Measurements from ENCODE around the gene NFKB1.

NFKB1 gene

DNA sequence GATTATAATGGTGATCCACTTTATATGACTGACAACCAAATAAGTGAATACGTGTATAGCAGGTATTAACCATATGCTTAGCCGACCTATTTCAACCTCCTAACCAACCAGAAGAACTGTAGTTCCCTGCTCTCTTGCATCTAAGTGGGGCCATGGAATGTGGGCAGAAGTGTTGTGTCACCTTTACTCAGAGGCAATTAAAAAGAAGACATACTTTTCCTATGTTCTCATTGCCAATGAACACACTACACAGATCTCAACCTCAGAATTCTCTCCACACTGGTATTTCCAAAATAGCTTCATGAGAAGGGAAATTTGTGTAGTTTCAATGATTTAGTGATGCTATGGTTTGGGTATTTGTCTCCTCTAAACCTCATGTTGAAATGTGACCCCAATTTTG lies 3.2 kb upstream of the NFKB1 start:
- DNase-seq: no peak

DNA sequence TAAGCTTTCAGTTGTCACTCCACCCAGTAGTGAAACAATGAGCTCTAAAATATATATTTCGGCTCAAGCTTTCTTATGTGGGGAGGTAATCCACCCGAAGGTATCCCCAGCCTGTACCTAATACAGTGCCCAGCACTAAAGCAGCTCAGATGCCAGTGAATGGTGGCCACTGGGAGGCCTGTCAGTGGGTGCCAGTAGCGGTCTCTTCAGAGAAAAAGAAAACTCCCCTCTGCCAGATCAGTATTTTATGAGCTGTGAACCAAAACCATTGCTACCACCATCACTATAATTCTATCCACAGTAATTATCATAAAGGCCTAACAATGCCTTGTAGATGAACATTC lies 835 bp upstream of the NFKB1 start:
- DNase-seq: no peak

DNA sequence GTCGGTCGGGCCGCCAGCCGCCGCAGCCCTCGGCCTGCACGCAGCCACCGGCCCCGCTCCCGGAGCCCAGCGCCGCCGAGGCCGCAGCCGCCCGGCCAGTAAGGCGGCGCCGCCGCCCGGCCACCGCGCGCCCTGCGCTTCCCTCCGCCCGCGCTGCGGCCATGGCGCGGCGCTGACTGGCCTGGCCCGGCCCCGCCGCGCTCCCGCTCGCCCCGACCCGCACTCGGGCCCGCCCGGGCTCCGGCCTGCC lies 213 bp downstream of the NFKB1 start:
- no peak for DNase-seq

DNA sequence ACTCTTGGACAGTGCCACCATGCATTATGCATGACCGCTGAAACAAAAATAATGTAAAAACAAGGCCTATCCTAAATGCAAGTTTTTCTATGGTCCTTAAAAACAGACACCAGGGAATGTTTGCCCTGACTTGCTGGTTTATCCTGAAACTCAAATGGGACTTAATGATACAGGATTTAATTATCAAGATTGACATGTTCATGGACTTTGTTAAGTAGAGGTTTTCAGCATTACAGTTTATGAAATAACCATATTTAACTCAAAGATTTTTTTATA lies 1.3 kb downstream of the NFKB1 start:
- DNase-seq: no peak

DNA sequence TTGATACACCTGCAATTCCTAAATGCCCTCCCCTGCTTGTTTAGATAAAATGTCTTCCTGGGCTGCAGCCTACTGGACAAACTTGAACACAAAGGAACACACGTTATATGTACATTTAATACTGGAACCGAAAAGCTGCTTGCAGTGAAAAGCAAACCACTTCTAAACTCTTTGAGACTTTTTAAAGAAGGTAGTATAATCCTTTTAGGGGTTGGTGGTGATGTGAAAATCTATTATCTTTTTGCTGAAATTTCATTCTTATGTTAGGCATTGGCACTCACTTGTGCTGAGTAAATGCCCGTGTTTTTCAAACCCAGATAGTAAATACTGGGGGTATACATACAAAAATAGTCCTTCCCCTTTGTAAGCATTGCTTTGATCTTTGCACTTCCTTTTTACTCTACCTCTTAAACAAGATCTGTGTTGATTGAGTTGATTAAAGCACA lies 2.2 kb downstream of the NFKB1 start:
- DNase-seq: no peak

DNA sequence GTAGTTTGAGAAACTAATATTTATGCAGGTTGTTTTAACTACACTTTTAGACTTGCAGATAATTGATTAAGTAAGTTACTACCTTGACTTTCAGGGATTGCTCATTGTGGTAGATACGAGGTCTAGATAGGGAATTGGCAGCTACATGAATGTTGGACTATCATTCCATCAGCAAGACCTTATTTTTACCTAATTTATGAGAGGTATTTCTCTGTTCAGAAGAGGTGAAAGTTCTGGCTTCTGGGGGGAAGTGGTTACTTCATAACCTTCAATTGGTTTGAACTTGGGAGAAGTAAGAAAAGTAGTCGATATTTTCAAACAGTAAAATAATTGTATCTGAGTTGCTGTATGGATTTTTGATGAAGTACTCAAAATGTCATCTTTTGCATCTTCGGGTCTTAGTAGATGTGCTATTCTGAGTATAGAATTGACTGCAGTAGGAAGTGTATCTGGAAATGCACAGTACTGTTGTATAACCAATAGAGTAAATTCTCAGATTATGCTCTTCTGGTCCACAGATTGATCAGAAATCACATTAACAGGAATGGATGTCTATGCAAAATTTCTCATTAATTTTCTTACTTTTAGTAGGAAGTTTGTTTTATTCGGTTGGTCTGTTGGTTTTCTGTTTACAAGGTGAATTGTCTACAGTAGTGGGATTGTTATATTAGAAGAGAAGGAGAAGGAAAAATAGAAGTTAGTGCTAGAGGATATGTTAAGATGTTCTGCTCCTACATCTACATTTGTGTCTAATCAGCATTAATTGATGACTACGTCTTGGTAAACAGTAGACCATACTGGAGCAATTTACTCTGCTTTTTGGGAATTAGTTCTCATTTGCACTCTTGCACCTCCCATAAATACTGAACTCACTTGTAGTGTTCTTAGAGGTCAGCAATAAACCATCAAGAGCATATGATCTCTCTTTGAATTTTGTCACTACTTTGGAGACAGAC lies 3.0 kb downstream of the NFKB1 start:
- no peak for DNase-seq

DNA sequence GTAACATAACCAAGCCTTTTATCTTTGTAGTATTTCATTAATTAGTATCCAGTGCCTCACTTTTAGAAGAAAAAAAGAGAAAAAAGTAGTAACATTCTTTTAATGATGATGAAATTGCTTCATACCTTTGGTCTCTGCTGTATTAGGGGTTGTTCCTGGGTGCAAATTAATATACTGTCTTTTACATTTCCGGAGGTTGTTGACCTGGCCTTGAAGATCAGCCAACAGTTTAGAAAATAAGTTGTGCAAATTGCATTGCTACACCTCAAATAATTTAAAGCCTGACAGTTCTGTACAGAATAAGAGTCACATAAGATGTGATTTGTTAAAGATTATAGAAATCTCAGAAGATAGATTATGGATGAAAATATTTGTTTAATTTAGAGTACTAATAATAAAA lies 3.8 kb downstream of the NFKB1 start:
- no peak for DNase-seq

DNA sequence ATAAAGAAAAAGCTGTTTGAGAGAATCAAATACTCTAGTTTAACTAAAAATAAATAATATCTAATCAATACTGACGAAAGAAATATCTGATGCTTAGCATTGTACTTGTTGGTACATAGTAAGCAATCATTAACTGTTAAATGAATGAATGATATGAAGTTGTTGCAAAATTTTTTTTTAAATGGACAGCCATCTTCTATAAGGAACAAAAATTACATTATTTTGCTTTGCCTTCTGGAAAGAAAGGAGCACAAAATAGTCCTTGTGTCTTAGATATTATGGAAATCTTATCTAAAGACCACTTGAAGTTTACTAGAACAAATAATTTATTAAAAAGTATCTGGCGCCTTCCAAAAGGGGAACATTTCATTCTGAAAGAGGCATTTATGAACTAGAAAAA lies 4.5 kb downstream of the NFKB1 start:
- DNase-seq: no peak

DNA sequence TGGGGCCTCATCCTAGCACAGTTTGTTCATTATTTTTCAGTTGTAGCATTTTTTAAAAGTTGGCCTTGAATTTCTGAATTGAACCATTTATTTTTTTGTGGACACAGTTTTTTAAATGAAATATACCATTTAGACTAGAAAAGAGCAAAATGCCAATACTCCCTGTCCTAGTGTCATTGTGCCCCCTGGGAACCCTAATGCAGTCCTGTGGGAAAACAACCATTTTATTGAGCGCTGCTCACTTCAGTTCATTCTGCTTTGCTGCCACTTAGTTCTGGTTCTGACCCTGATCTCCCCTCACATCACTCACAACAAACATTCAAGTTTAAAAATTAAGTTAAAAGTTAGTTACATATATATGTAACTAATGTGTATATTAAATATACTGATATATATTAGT lies 5.4 kb downstream of the NFKB1 start:
- no peak for DNase-seq

DNA sequence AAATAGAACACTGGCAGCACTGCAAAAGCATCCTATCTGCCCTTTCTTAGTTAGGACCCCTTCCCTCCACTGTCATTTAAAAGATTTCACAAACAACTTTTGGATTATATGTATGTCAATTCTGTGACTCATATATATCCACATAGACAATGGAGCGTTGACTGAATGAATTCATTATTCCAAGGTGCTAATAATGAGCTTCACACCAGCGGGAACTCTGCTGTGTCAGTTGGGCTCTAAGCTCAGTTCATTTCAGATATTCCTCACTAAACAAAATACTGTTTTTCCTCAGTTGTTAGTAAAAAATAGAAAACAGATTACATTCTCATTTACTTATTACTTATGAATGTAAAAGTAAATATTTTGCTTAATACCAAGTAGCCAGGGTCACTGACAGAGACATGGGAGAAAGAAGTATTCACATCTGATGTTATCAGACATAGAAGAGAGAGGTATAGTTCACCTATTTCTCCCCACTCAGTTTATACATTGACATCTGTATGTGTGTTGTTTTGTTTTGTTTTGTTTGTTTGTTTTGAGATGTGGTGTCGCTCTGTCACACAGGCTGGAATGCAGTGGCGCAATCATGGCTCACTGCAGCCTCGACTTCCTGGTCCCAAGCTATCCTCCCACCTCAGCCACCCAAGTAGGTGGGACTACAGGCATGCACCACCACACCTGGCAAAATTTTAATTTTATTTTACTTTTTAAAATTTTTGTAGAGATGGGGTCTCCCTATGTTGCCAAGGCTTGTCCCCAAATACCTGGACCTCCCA lies 10.9 kb downstream of the NFKB1 start:
- DNase-seq: no peak

DNA sequence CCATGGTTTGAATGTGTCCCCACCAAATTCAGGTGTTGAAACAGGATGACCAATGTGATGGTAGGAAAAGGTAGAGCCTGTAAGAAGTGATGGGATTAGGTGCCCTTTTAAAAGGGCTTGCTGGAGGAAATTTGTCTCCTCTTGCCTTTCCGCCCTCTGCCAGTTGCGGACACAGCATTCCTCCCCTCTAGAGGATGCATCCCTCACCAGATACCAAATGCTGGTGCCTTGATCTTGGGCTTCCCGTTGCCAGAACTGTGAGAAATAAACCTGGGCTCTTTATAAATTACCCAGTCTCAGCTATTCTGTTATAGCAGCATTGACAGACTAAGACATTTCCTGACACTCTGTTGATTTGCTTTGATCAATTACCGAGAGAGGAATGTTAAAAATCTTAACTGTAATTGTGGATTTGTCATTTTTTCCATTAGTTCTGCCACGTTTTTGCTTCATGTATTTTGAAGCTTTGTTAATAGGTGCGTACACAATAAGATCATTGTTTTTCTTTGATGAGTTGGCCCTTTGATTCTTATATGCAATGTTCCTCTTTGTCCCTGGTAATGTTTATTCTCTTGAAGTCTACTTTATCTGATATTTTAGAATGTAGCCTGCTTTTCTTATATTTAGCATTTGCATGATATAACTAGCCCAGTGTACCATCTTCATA lies 13.3 kb downstream of the NFKB1 start:
- no peak for DNase-seq

DNA sequence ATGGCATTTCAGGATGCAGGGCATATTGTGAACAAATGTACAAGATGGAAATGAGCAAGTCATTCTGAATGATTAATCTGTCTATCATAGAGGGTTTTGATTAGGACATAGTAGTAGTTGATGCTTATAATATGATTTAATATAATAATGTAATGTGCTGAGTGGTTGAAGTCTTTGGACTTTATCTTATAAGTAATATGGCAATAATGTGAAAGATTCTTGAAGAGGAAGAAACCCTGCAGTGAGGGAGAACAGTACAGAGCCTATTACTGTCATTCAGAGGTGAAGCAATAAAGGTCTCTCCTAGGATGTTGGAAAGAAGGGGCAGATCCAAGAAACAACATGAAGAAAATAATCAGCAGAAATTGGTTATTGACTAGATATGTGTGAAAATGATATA lies 16.6 kb downstream of the NFKB1 start:
- no peak for DNase-seq

DNA sequence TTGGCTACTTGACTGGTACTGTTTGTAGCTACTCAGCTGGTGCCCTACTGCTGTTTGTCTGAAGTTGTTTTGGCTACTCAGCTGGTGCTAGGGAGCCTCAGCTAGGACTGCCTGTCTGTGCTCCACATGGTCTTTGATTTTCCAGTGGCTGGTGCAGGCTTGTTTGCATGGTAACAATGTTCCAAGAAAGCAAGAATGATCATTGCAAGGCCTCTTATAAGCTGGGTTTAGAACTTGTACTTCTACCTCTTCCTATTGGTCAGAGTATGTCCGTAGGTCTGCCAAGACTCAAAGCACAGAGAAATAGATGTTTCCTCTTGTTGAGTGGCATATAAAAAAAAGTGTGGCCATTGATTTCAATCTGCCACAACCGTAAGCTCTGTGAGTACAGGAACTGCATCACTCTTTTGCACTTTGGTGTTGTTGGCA lies 17.6 kb downstream of the NFKB1 start:
- DNase-seq: no peak

DNA sequence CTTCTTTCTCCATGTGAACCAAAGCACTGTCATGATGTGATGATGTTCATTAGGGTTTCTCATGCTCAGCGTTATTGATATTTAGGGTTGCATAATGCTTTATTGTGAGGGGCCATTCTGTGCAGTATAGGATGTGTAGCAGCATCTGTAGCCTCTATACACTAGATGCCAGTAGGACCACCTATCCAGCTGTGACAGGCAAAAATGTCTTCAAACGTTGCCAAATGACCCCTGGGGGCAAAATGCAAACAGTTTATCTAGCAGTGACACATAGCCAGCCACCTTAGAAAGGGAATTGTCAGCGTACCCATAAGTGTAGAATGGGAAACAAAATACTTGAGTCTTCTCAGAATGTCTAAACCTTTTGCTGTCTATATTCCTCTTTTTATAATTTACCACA lies 18.8 kb downstream of the NFKB1 start:
- no peak for DNase-seq

DNA sequence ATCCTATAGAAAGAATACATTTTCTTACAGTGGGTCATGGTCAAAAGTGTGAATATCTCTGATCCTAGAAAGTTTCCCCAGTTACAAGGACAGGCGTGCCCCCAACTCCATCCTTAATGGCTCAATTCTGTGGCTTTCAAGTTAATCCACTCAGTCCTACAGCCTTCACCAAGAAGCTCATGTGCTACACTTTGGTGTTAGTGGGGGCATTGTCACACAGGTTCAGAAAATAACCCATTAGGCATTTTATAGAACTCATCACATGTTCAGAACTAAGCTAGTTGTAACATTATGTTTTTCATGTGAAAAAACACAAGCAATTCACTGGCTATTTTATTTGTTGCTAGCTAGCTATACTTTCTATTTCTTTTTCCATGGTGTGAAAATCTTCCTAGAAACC lies 20.4 kb downstream of the NFKB1 start:
- DNase-seq: no peak

DNA sequence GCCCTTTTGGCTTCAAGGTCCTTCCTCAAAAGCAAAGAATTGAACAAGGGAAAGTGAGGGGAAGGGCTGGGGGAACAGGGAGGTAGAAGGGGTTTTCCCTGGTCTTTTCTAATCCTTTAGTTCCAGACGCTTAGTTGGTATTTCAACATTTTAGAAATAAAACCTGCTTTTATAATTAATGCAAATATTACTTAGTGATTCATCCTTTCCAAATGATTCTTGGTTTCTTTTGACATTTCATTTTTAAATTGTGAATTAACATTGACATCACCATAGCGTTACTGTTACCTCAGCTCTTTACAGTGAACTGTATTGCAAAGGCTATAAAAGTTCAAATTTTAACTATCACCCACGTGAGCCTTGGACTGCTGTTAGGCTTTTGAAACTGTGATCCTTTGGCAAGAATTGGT lies 20.9 kb downstream of the NFKB1 start:
- DNase-seq: no peak

DNA sequence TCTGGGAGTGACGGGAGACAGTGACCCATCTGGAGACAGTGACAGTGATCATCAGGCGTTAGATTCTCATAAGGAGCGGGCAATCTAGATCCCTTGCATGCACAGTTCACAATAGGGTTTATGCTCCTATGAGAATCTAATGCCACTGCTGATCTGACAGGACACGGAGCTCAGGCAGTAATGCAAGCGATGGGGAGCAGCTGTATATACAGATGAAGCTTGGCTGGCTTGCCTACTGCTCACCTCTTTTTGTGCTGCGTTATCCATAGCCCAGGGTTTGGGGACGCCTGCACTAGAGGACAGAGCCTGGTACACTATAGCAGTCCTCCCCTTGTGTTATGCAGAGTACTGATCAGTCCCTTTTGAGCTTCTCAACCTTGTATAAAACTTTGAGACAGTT lies 23.5 kb downstream of the NFKB1 start:
- DNase-seq: no peak

DNA sequence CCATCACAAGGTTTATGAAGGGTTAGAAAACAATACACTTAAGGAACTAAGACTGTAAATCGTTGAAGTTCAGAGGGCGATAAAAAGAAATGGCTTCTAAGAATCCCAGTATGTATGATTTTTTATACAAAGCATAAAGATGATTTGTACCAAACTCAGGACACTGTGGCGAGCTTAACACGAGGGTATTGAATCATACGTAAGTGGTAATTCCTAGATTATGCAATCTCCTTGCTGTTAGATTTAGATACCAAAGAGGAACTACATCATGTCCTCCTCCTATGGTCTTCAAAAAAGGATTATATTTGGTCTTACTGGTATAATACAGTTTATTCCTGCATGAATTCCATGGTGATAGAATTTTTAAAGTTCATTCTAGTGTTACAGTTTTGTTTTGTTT lies 23.9 kb downstream of the NFKB1 start:
- no peak for DNase-seq

DNA sequence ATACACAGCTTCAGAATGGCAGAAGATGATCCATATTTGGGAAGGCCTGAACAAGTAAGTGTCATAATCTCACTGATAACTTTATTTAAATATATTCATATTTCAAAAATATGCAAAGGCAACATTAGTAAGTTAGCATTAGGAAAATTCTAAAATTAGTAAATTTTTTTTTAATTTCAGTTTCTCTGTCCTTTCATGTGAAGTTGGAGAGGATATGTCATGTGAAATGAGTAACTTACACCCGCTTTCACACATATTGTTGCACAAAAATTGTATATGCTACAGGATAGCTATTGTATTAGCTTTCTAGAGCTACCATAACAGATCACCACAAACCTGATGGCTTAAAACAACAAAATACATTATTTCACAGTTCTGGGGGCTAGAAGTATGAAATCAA lies 24.3 kb downstream of the NFKB1 start:
- no peak for DNase-seq

DNA sequence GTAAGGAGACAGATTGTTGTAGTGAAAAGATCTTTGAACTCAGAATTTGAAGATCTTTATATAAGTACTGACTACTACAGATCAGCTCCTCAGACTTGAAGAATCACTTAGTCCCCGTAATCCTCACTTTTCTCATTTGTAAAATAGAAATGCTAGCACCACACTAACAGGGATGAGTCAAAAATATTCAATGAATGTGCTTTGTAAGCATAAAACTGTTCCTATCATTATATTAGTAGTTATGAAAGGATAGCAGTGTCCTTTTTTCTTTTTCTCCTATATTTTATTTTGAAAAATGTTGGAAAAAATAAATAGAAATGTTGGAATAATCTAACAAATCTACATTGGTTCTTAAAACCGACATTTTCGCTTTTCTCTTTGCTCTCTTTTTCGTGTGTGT lies 25.4 kb downstream of the NFKB1 start:
- DNase-seq: no peak

DNA sequence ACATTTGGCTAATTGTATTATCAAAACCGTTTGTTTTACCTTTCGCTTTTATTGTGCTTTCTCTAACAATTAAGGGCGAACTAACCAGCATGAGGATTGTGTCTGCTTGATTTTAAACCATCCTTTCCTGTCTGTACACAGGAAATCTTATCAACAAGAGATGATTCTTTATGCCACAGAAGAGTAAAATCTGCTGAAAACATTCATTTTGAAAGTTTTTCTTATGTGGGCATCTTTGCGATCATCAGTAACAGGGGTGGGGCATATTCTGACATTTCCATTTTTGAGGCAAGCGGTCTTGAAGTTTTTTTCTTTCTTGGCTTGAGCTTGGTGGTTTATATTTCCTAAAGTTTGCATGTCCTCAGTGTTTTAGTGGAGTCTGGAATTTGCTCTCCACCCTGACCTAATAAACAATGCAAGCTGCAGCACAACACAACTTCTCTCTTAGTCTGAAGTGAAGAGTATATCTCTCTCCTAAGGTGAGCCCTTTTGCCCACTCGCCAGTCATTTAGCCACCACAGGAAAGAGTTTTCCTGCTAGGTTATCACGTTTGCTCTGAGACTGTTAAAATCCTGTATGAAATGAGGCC lies 26.6 kb downstream of the NFKB1 start:
- DNase-seq: no peak

DNA sequence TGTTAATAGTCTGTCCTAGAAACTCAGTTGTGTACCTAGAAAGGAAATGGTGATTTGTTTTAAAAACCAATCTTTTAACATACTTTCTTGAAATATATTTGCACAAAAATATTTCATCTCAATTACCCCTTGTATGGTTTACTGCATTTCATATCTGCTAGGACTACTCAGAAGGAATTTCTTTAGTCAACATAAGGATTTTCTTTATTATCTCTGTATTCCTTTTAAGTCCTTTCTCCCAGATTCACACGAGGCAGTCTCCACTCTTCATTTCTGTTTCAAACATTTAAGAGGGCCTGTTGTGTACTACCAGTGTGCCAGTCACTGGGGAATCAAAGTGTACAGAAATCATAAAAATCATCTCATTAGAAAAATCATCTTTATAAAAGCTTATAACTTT lies 28.8 kb downstream of the NFKB1 start:
- no peak for DNase-seq

DNA sequence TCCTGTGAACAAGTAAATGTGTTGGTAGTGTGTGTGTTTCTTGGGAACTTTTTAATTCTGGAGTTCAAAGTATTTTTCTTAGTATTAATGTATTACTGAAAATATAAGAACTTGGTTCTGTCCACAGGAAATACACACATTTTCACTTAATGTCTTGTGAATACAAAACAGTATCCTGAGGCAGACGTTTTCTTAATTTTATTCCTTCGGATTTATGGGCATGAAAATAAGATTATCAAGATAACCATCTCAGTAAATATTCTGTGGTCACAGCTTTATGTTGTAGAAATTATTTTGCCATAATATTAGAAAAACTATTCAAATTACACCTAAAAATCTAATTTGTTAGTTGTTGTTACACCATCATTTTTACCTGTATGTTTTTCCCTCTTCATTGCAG lies 29.8 kb downstream of the NFKB1 start:
- no peak for DNase-seq

DNA sequence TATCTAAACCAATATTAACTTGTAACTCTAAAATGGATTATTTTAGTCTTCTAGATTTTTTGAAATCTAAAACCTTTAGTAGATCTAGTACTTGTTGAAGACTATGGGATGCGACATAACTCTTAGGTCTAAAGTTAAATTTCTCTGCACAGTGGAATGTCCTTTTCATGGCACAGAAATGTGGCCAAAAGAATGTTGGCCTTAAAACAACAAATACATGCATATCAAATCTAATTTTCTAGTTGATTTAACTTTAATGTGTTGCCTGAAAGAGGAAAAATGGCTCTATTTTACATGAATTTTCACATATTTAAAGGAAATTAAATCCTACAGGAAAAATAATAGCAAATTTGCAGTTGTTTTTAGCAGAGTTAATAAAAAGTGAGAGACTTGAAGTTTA lies 30.3 kb downstream of the NFKB1 start:
- DNase-seq: no peak

All from NCI-H2029 (cell line).